Smooth muscle cell (in vitro differentiated cells): Measurements from ENCODE around the gene MAEL. TPM values are rescaled to one million over a fixed set of nuclear protein-coding genes. Genes with fewer than 3 reads are reported as not detected.

Experiments
- DNase-seq: peaks from one replicate; lab custom pipeline; 2025; ENCODE audit not compliant: unreplicated experiment; lab: John Stamatoyannopoulos, UW
- H2AFZ ChIP-seq: fragments of 200-600 bp; sonication (generic); 2 replicates; pipeline ENCODE4 v1.6.0; 2016; ENCODE audit warnings: antibody characterized with exemption, low read depth, mild to moderate bottlenecking
- H3F3A ChIP-seq: fragments of 200-600 bp; sonication (generic); 2 replicates; pipeline ENCODE4 v1.6.0; 2017; ENCODE audit warnings: antibody characterized with exemption, low read depth
- H3K27ac ChIP-seq: fragments of 200-600 bp; sonication (generic); 2 replicates; pipeline ENCODE4 v1.5.1; 2016; ENCODE audit warnings: low read depth, mild to moderate bottlenecking
- H3K27me3 ChIP-seq: fragments of 200-600 bp; sonication (generic); 2 replicates; pipeline ENCODE4 v1.6.1; 2016; ENCODE audit warnings: low read depth, mild to moderate bottlenecking
- H3K36me3 ChIP-seq: fragments of 200-600 bp; sonication (generic); 2 replicates; pipeline ENCODE4 v1.5.1; 2016; ENCODE audit warnings: low read depth
- H3K4me1 ChIP-seq: fragments of 200-600 bp; sonication (generic); 2 replicates; pipeline ENCODE4 v1.5.1; 2016; ENCODE audit warnings: low read depth
- H3K4me2 ChIP-seq: fragments of 200-600 bp; sonication (generic); 2 replicates; pipeline ENCODE4 v1.6.0; 2016; ENCODE audit warnings: mild to moderate bottlenecking
- H3K4me3 ChIP-seq: fragments of 200-600 bp; sonication (generic); 2 replicates; pipeline ENCODE4 v1.5.1; 2016; ENCODE audit warnings: mild to moderate bottlenecking
- H3K79me2 ChIP-seq: fragments of 200-600 bp; sonication (generic); 2 replicates; pipeline ENCODE4 v1.6.0; 2016; ENCODE audit warnings: low read depth, mild to moderate bottlenecking
- H3K9ac ChIP-seq: fragments of 200-600 bp; sonication (generic); 2 replicates; pipeline ENCODE4 v1.6.0; 2016; ENCODE audit warnings: low read depth
- H3K9me3 ChIP-seq: fragments of 200-600 bp; sonication (generic); replicated peaks from 2 replicates; pipeline ENCODE4 v1.5.1; 2016; ENCODE audit warnings: low read depth
- H4K20me1 ChIP-seq: fragments of 200-600 bp; sonication (generic); 2 replicates; pipeline ENCODE4 v1.6.0; 2016; ENCODE audit warnings: low read depth
- WGBS: methylation state at CpG from one replicate; pipeline ENCODE4 v1.1.7; 2016; ENCODE audit warnings: low lambda C conversion rate; 5-methylcytosine and 5-hydroxymethylcytosine counted together
- polyA plus RNA-seq: library from polyadenylated mRNA; unstranded; fragments of >200 nt; fragmentation: Nextera tagmentation; extraction: Ambion mirVana; gene quantifications from 2 replicates; pipeline ENCODE4 v1.2.1, GENCODE V29; 2016
- total RNA-seq: library from RNA; depleted of rRNA; stranded (reverse); fragments of >200 nt; gene quantifications from 2 replicates; pipeline ENCODE4 v1.2.3, GENCODE V29; 2014
- TF ChIP-seq, protein P1 (sequence below): fragments of 200-600 bp; sonication (generic); IDR thresholded peaks from 2 replicates; pipeline ENCODE4 v1.5.1; 2017; ENCODE audit warnings: borderline replicate concordance, mild to moderate bottlenecking, antibody characterized with exemption; ENCODE audit not compliant: insufficient read depth, poor library complexity, severe bottlenecking

Gene MAEL
- total and polyA plus RNA-seq, 2 experiments from 2014 or later: 0.27 TPM; not detected in 1

DNA sequence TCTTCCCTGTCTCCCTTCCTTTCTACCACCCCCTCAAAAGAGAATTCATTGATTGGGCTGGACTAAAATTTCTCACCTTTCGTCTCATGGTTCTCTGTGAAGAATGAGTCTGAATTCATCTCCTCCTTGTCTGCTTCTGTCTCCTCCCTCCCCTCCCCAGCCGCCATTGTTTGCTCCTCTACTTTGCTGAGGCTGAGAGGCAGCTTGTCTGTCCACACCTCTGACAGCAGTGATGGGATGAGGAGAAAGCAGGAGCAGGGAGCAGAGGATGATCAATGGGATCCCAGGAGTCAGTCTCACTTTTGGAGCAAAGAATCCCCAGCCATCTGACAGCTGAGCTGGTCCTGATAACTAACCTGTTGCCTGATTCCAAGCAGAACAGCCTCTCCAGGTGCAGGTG is 16.3 kb upstream of the MAEL start:
- no peak overlapping the region for H3K9ac ChIP-seq
- no peak for DNase-seq
- 53% methylated on average over 2 of the region's 2 CpGs for WGBS
- H3K36me3 ChIP-seq: no peaks in the 10 kb centered on the region
- no peak overlapping the region for H3K27ac ChIP-seq
- H3K9me3 ChIP-seq: no peaks in the 10 kb centered on the region
- H3F3A ChIP-seq: no peaks in the 10 kb centered on the region
- H3K4me2 ChIP-seq: no peak overlapping the region
- peaks cover 24% of the 10 kb centered on the region for H3K4me1 ChIP-seq
- no peaks in the 10 kb centered on the region for H3K79me2 ChIP-seq
- TF ChIP-seq, protein P1, sequence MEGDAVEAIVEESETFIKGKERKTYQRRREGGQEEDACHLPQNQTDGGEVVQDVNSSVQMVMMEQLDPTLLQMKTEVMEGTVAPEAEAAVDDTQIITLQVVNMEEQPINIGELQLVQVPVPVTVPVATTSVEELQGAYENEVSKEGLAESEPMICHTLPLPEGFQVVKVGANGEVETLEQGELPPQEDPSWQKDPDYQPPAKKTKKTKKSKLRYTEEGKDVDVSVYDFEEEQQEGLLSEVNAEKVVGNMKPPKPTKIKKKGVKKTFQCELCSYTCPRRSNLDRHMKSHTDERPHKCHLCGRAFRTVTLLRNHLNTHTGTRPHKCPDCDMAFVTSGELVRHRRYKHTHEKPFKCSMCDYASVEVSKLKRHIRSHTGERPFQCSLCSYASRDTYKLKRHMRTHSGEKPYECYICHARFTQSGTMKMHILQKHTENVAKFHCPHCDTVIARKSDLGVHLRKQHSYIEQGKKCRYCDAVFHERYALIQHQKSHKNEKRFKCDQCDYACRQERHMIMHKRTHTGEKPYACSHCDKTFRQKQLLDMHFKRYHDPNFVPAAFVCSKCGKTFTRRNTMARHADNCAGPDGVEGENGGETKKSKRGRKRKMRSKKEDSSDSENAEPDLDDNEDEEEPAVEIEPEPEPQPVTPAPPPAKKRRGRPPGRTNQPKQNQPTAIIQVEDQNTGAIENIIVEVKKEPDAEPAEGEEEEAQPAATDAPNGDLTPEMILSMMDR: no peak
- no peaks in the 10 kb centered on the region for H4K20me1 ChIP-seq
- peaks cover 93% of the 10 kb centered on the region for H3K27me3 ChIP-seq
- H2AFZ ChIP-seq: no peak overlapping the region
- no peak overlapping the region for H3K4me3 ChIP-seq

DNA sequence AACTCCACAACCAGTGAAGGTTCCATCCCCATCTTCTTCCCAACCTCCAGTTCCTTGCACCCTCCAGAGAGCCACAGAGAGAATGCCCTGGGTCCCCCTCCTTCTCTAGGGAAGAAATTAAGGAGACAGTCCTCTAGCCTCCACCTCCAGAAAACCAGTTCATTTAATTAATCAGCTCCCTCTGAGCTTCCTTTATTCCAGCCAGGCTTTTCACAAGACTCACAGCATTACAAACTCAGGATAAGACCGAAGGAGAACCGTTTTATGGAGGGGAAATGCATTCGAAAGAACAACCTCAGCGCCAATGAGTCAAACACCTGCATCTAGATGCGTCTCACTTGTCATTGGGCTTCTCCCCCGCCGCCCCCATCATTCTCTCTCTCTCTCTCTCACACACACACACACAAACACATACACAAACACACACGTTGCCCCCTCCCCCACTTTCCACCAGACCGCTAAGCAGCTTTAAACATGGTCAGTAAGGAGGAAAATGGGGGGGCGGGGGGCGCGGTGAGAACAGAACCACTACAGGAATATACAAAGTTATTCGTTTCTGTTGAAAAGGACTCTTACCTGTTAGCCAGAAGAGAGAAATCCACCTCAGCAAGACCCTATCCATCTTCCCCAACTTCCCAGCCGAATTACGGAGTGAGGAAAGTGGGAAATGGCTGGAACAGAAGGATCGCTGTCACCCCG is 14.3 kb upstream of the MAEL start:
- WGBS: 8% methylated on average over 17 of the region's 17 CpGs
- H4K20me1 ChIP-seq: no peaks in the 10 kb centered on the region
- H3K79me2 ChIP-seq: no peaks in the 10 kb centered on the region
- no peaks in the 10 kb centered on the region for H3K36me3 ChIP-seq
- H3K4me1 ChIP-seq: peaks cover 24% of the 10 kb centered on the region
- H2AFZ ChIP-seq: no peak overlapping the region
- H3K4me3 ChIP-seq: peak overlapping the region; percentile 52
- H3K9me3 ChIP-seq: no peaks in the 10 kb centered on the region
- no peaks in the 10 kb centered on the region for H3F3A ChIP-seq
- DNase-seq: no peak
- TF ChIP-seq, protein P1: no peak
- peak overlapping the region; percentile 86 for H3K4me2 ChIP-seq
- no peak overlapping the region for H3K27ac ChIP-seq
- peaks cover 95% of the 10 kb centered on the region for H3K27me3 ChIP-seq
- H3K9ac ChIP-seq: no peak overlapping the region

DNA sequence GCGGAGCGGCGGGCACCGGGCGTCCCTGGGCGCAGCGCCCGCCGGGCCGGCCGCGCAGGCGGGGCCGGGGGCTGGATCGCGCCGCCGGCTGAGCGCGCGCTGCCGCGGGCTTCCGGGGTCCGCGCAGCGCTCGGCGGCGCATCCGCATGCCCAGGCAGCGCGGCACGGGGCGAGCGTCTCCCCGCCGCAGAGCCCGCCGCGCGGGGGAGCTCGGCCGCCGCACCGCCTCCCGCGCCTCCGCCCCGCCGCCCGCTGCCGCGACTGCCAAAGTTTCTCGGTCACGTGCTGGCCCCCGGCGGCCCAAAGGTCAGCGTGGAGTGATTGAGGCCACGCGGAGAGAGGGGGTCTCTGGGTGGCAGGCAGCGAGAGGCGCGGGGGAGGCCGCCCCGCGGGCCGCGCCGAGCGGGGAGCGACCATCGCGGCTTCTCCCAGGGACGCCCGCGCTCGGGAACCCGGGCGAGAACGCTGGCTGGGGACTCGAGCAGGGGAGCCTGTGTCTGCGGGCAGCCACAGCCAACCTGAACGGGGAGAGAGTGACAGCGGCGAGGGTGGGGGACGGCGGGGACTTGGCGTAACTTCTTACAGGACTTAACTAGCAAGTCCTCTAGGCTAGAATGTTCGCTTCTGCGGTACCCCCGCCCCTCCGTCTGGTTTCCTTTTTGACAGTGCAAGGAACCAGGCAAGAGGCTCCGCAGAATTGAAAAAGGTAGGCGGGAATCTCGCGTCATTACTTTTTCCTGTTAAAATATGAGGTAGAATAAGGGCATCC is 13.5 kb upstream of the MAEL start, which contains the start of gene ILDR2:
TSS of gene ILDR2 (minus strand) at position 180 of the 769 bp plus-strand sequence. CDS start 272 bp downstream, outside the sequence.
- H2AFZ ChIP-seq: peak within 1 kb of the TSS; percentile 97
- H3K79me2 ChIP-seq: no peaks in the 10 kb centered on the region
- no peaks in the 10 kb centered on the region for H3K9me3 ChIP-seq
- H3F3A ChIP-seq: no peaks in the 10 kb centered on the region
- H3K4me2 ChIP-seq: peak within 1 kb of the TSS; percentile 97
- peak within 1 kb of the TSS; percentile 71 for H3K4me3 ChIP-seq
- no peaks in the 10 kb centered on the region for H4K20me1 ChIP-seq
- no peak within 1 kb of the TSS for H3K27ac ChIP-seq
- peak within 1 kb of the TSS; percentile 17 for H3K9ac ChIP-seq
- H3K27me3 ChIP-seq: peaks cover 95% of the 10 kb centered on the region
- WGBS: 1% methylated on average over 76 of the region's 97 CpGs
- DNase-seq: peak; percentile 8
- H3K36me3 ChIP-seq: no peaks in the 10 kb centered on the region
- TF ChIP-seq, protein P1: no peak
- peaks cover 24% of the 10 kb centered on the region for H3K4me1 ChIP-seq
